Endodermal cell (in vitro differentiated cells): ENCODE data around the gene INF2. TPM values are rescaled to one million over a fixed set of nuclear protein-coding genes. Genes with fewer than 3 reads are reported as not detected.

ENCODE experiments used
- DNase-seq: peaks from one replicate; pipeline ENCODE4 v3.0.0-alpha.2; 2017
- H3K27ac ChIP-seq: 2 replicates; pipeline ENCODE4 v1.5.1; 2013; ENCODE audit warnings: mild to moderate bottlenecking, low read depth, low read length, moderate library complexity
- H3K27me3 ChIP-seq: 2 replicates; pipeline ENCODE4 v1.6.1; 2013; ENCODE audit warnings: mild to moderate bottlenecking, low read length, moderate library complexity; ENCODE audit not compliant: insufficient read depth, control insufficient read depth, poor library complexity, severe bottlenecking
- H3K36me3 ChIP-seq: 2 replicates; pipeline ENCODE4 v1.7.0; 2013; ENCODE audit warnings: mild to moderate bottlenecking, low read length, moderate library complexity; ENCODE audit not compliant: control insufficient read depth, insufficient read depth
- H3K4me1 ChIP-seq: one replicate; pipeline ENCODE4 v1.7.0; 2013; ENCODE audit warnings: low read length; ENCODE audit not compliant: control insufficient read depth, insufficient read depth
- H3K4me3 ChIP-seq: 2 replicates; pipeline ENCODE4 v1.5.1; 2013; ENCODE audit warnings: mild to moderate bottlenecking, low read length, moderate library complexity
- H3K9ac ChIP-seq: 2 replicates; pipeline ENCODE4 v1.6.1; 2013; ENCODE audit warnings: mild to moderate bottlenecking, low read length, moderate library complexity; ENCODE audit not compliant: poor library complexity, severe bottlenecking; ENCODE audit errors: extremely low read depth
- H3K9me3 ChIP-seq: 2 replicates; pipeline ENCODE4 v1.6.1; 2013; ENCODE audit warnings: mild to moderate bottlenecking, low read length, moderate library complexity; ENCODE audit not compliant: control insufficient read depth
- H3K27ac Mint-ChIP-seq: 2 replicates; pipeline ENCODE4 v1.8.0; 2020; ENCODE audit warnings: mixed read lengths
- H3K27me3 Mint-ChIP-seq: 2 replicates; pipeline ENCODE4 v1.8.0; 2021; ENCODE audit warnings: mild to moderate bottlenecking, mixed read lengths; ENCODE audit not compliant: insufficient read depth
- H3K36me3 Mint-ChIP-seq: 2 replicates; pipeline ENCODE4 v1.8.0; 2020; ENCODE audit warnings: low read depth, mixed read lengths
- H3K4me1 Mint-ChIP-seq: 2 replicates; pipeline ENCODE4 v1.8.0; 2020; ENCODE audit warnings: mixed read lengths
- H3K4me3 Mint-ChIP-seq: 2 replicates; pipeline ENCODE4 v1.8.0; 2020; ENCODE audit warnings: mild to moderate bottlenecking, moderate library complexity, mixed read lengths
- H3K9me3 Mint-ChIP-seq: 2 replicates; pipeline ENCODE4 v1.8.0; 2020; ENCODE audit warnings: mild to moderate bottlenecking, mixed read lengths
- CTCF ChIP-seq: fragments of 200-600 bp; sonication (generic); conservative IDR thresholded peaks from 2 replicates; pipeline ENCODE4 v1.5.0; 2021; ENCODE audit warnings: antibody characterized with exemption, mild to moderate bottlenecking
- WGBS, 2 experiments: methylation state at CpG; one replicate each; pipeline versions ENCODE4 v1.1.5 to v1.1.7; 2013; ENCODE audit warnings: missing lambda C conversion rate in 2 of 2, mixed read lengths in 1 of 2; ENCODE audit not compliant: insufficient coverage in 1 of 2, insufficient read length in 1 of 2; 5-methylcytosine and 5-hydroxymethylcytosine counted together
- total RNA-seq, 2 donors: library from RNA; stranded (reverse); fragmentation: NEBNext Ultra II Directional in 1 of 2; extraction: Animal tissue kit (Norgen Biotek cat#: 25700) in 1 of 2; gene quantifications; 2 replicates in 1 of 2; 3 replicates in 1 of 2; pipeline ENCODE4 v1.2.1, GENCODE V29; 2021

Gene INF2
- total RNA-seq, 2 donors from 2014 or later, result 99.7 to 114 TPM

GRCh38 chr14:104703269-104703668 lies 13.9 kb downstream of the INF2 start:
- Histone ChIP-seq H3K4me3 (no peak overlapping the region), H3K27ac (no peak overlapping the region), H3K9ac (no peak overlapping the region), H3K9me3 (peaks cover 12% of the 10 kb centered on the region), H3K27me3 (no peaks in the 10 kb centered on the region), H3K36me3 (peaks cover 29% of the 10 kb centered on the region), H3K4me1 (no peaks in the 10 kb centered on the region)
- no peak overlapping the region for H3K27ac Mint-ChIP-seq
- 96% methylated on average over 26 to 28 of the region's 28 CpGs for WGBS, 2 experiments
- H3K4me3 Mint-ChIP-seq, result no peak overlapping the region
- peaks cover 11% of the 10 kb centered on the region for H3K9me3 Mint-ChIP-seq
- no peaks in the 10 kb centered on the region for H3K27me3 Mint-ChIP-seq
- peaks cover 36% of the 10 kb centered on the region for H3K36me3 Mint-ChIP-seq
- no peak for TF ChIP-seq CTCF
- H3K4me1 Mint-ChIP-seq, result peaks cover 7% of the 10 kb centered on the region
- DNase-seq, result no peak

- WGBS, 2 experiments, result 97 to 98% methylated on average over 22 of the region's 22 CpGs
- Histone ChIP-seq H3K36me3 (peaks cover 29% of the 10 kb centered on the region), H3K4me1 (no peaks in the 10 kb centered on the region), H3K9me3 (peaks cover 12% of the 10 kb centered on the region), H3K27me3 (no peaks in the 10 kb centered on the region), H3K27ac (no peak overlapping the region), H3K9ac (no peak overlapping the region), H3K4me3 (no peak overlapping the region)
- Mint-ChIP-seq H3K36me3 (peaks cover 36% of the 10 kb centered on the region), H3K9me3 (peaks cover 11% of the 10 kb centered on the region), H3K27ac (no peak overlapping the region), H3K4me1 (peaks cover 3% of the 10 kb centered on the region), H3K4me3 (no peak overlapping the region), H3K27me3 (no peaks in the 10 kb centered on the region)
- no peak for DNase-seq
- TF ChIP-seq CTCF, result no peak
Measured at GRCh38 chr14:104704252-104704651, 14.8 kb downstream of the INF2 start.

- Histone ChIP-seq H3K4me3 (no peak overlapping the region), H3K36me3 (peaks cover 32% of the 10 kb centered on the region), H3K4me1 (no peaks in the 10 kb centered on the region), H3K9me3 (peaks cover 12% of the 10 kb centered on the region), H3K27ac (no peak overlapping the region), H3K27me3 (no peaks in the 10 kb centered on the region), H3K9ac (no peak overlapping the region)
- H3K27me3 Mint-ChIP-seq, result no peaks in the 10 kb centered on the region
- 94% methylated on average over 13 to 21 of the region's 21 CpGs for WGBS, 2 experiments
- DNase-seq, result no peak
- no peak overlapping the region for H3K27ac Mint-ChIP-seq
- peaks cover 2% of the 10 kb centered on the region for H3K4me1 Mint-ChIP-seq
- H3K36me3 Mint-ChIP-seq, result peaks cover 40% of the 10 kb centered on the region
- no peak for TF ChIP-seq CTCF
- H3K9me3 Mint-ChIP-seq, result peaks cover 11% of the 10 kb centered on the region
- no peak overlapping the region for H3K4me3 Mint-ChIP-seq
Measured at GRCh38 chr14:104705340-104706047, 16.1 kb downstream of the INF2 start.
